MCF 10A (cell line): ENCODE data around the gene SLITRK2. TPM values are rescaled to one million over a fixed set of nuclear protein-coding genes. Genes with fewer than 3 reads are reported as not detected.

ENCODE experiments used
- Bru-seq: library from RNA; stranded (reverse); fragments of 400-500 nt; gene quantifications from one replicate; lab custom pipeline; 2021; lab: Mats Ljungman, UMichigan
- BruChase-seq, 2 experiments: library from RNA; stranded (reverse); fragments of 400-500 nt; gene quantifications; one replicate each; lab custom pipeline; 2021; lab: Mats Ljungman, UMichigan
- BruUV-seq: library from RNA; stranded (reverse); fragments of 400-500 nt; replicated peaks from 2 replicates; lab custom pipeline; 2021; lab: Mats Ljungman, UMichigan
- CTCF ChIA-PET: fragments of 300-600 bp; sonication (Branson Sonifier 250); formaldehyde crosslinking; extraction: SDS; loops from one replicate; lab custom pipeline; 2021; ENCODE audit warnings: antibody characterized with exemption, inconsistent platforms; lab: Yijun Ruan, JAX
- POLR2A ChIA-PET: fragments of 300-600, 350-650 bp; sonication (Branson Sonifier 250); formaldehyde crosslinking; extraction: SDS; loops from one replicate; lab custom pipeline; 2020; ENCODE audit warnings: antibody characterized with exemption, inconsistent platforms; lab: Yijun Ruan, JAX
- DNase-seq: peaks from one replicate; pipeline ENCODE4 v3.0.0-alpha.2; 2018; ENCODE audit not compliant: unreplicated experiment
- H3K27ac Mint-ChIP-seq: one replicate; pipeline ENCODE4 v1.8.0; 2022; ENCODE audit warnings: mild to moderate bottlenecking, low read depth, mixed read lengths; ENCODE audit not compliant: unreplicated experiment
- H3K27me3 Mint-ChIP-seq: one replicate; pipeline ENCODE4 v1.8.0; 2022; ENCODE audit warnings: mixed read lengths; ENCODE audit not compliant: insufficient read depth, unreplicated experiment
- H3K36me3 Mint-ChIP-seq: one replicate; pipeline ENCODE4 v1.8.0; 2022; ENCODE audit warnings: mild to moderate bottlenecking, moderate library complexity, mixed read lengths; ENCODE audit not compliant: insufficient read depth, unreplicated experiment
- H3K4me1 Mint-ChIP-seq: one replicate; pipeline ENCODE4 v1.8.0; 2022; ENCODE audit warnings: mixed read lengths; ENCODE audit not compliant: insufficient read depth, unreplicated experiment
- H3K4me3 Mint-ChIP-seq: one replicate; pipeline ENCODE4 v1.8.0; 2022; ENCODE audit warnings: mild to moderate bottlenecking, moderate library complexity, mixed read lengths; ENCODE audit not compliant: unreplicated experiment
- H3K9me3 Mint-ChIP-seq: one replicate; pipeline ENCODE4 v1.8.0; 2022; ENCODE audit warnings: mixed read lengths; ENCODE audit not compliant: unreplicated experiment
- intact Hi-C: fragments of 100-400 bp; cut with micrococcal nuclease; formaldehyde crosslinking; loops from 2 replicates; pipeline ENCODE4 v1.14.1; 2022
- long read RNA-seq: library from polyadenylated mRNA; stranded (forward); transcript quantifications from one replicate; pipeline ENCODE4 v2.0.0, GENCODE V29; 2022
- total RNA-seq: library from RNA; stranded (reverse); gene quantifications from 2 replicates; pipeline ENCODE4 v1.2.3, GENCODE V29; 2022
- TF ChIP-seq, protein P1 (sequence below): fragments of 200-600 bp; IDR thresholded peaks from one replicate; pipeline ENCODE4 v1.8.0; 2022; ENCODE audit warnings: antibody characterized with exemption, mild to moderate bottlenecking; ENCODE audit not compliant: unreplicated experiment

Gene SLITRK2
- total RNA-seq: not detected in 2 replicates
- Bru-seq, nascent RNA: not detected
- not detected for BruChase-seq, experiment 1, labeled RNA remaining after a 6-hour chase
- not detected for BruChase-seq, experiment 2, labeled RNA remaining after a 2-hour chase
- long read RNA-seq: 0 reads

GRCh38 chrX:145817331-145818185, at the start of gene SLITRK2:
Gene SLITRK2, plus strand, starts transcription at chrX:145817829. Its CDS starts 4,597 bp downstream, at chrX:145822426.
- Mint-ChIP-seq H3K4me1 (no peaks in the 10 kb centered on the region), H3K36me3 (no peaks in the 10 kb centered on the region), H3K27ac (no peak within 1 kb of the TSS), H3K27me3 (no peaks in the 10 kb centered on the region), H3K4me3 (no peak within 1 kb of the TSS), H3K9me3 (no peaks in the 10 kb centered on the region)
- no TSS peak for BruUV-seq
- TF ChIP-seq, protein P1, sequence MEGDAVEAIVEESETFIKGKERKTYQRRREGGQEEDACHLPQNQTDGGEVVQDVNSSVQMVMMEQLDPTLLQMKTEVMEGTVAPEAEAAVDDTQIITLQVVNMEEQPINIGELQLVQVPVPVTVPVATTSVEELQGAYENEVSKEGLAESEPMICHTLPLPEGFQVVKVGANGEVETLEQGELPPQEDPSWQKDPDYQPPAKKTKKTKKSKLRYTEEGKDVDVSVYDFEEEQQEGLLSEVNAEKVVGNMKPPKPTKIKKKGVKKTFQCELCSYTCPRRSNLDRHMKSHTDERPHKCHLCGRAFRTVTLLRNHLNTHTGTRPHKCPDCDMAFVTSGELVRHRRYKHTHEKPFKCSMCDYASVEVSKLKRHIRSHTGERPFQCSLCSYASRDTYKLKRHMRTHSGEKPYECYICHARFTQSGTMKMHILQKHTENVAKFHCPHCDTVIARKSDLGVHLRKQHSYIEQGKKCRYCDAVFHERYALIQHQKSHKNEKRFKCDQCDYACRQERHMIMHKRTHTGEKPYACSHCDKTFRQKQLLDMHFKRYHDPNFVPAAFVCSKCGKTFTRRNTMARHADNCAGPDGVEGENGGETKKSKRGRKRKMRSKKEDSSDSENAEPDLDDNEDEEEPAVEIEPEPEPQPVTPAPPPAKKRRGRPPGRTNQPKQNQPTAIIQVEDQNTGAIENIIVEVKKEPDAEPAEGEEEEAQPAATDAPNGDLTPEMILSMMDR: no peak
- POLR2A ChIA-PET: no interaction called here
- CTCF ChIA-PET: no interaction called here
- intact Hi-C loops: no loop called here
- DNase-seq: no peak

- Mint-ChIP-seq H3K27ac (no peak overlapping the region), H3K4me3 (no peak overlapping the region), H3K36me3 (no peaks in the 10 kb centered on the region), H3K9me3 (peaks cover 7% of the 10 kb centered on the region), H3K27me3 (peaks cover 31% of the 10 kb centered on the region), H3K4me1 (no peaks in the 10 kb centered on the region)
- no TSS peak for BruUV-seq
- POLR2A ChIA-PET: no interaction called here
- TF ChIP-seq, protein P1: no peak
- no peak for DNase-seq
- CTCF ChIA-PET: interaction anchor here (0.6 kb wide), 1 partner anchor 1829 kb away, joined by 3 read pairs; no protein-coding TSS in a partner anchor
- intact Hi-C loops: no loop called here
These were observed 44.6 kb upstream of the SLITRK2 start for GRCh38 chrX:145773006-145773405.

GRCh38 chrX:145792281-145792680, 25.3 kb upstream of the SLITRK2 start:
- POLR2A ChIA-PET: no interaction called here
- Mint-ChIP-seq H3K9me3 (no peaks in the 10 kb centered on the region), H3K4me3 (no peak overlapping the region), H3K4me1 (no peaks in the 10 kb centered on the region), H3K27me3 (no peaks in the 10 kb centered on the region), H3K36me3 (no peaks in the 10 kb centered on the region), H3K27ac (no peak overlapping the region)
- DNase-seq: no peak
- intact Hi-C loops: no loop called here
- no TSS peak for BruUV-seq
- TF ChIP-seq, protein P1: no peak
- CTCF ChIA-PET: no interaction called here

- no TSS peak for BruUV-seq
- Mint-ChIP-seq H3K4me3 (no peak overlapping the region), H3K9me3 (no peaks in the 10 kb centered on the region), H3K27ac (no peak overlapping the region), H3K4me1 (no peaks in the 10 kb centered on the region), H3K27me3 (no peaks in the 10 kb centered on the region), H3K36me3 (no peaks in the 10 kb centered on the region)
- no peak for DNase-seq
- ChIA-PET POLR2A (interaction anchor here (0.7 kb wide), 1 partner anchor 1511 kb away, joined by 3 read pairs; no protein-coding TSS in a partner anchor), CTCF (interaction anchor here (0.6 to 0.7 kb wide), 2 partner anchors 421 to 474 kb away, joined by 3 read pairs; no protein-coding TSS in a partner anchor)
- TF ChIP-seq, protein P1: no peak
- intact Hi-C loops: no loop called here
These were observed 14.1 kb upstream of the SLITRK2 start for GRCh38 chrX:145803508-145803907.
